ENCODE measurements around the gene SLC19A2. TPM values are rescaled to one million over a fixed set of nuclear protein-coding genes. Genes with fewer than 3 reads are reported as not detected.

Gene SLC19A2
- total and polyA plus RNA-seq, 2 donors (not counting 3 experiments of a cell fraction or from before 2014, with no cell fraction given): 5.2 to 5.4 TPM

GRCh38 chr1:169456029-169456428 lies 29.7 kb downstream of the SLC19A2 start:
- dilution Hi-C loops (cut with MboI; ENCODE audit: extremely low pct_ligation_motif_present, low sequenced_read_pairs): no loop called here
- H3K4me1 ChIP-seq (ENCODE audit: control insufficient read depth, extremely low read depth, insufficient read depth, low read length): peaks cover 3% of the 10 kb centered on the region
- no TSS peak for BruUV-seq (replicated peaks)
- no peak overlapping the region for H2AFZ ChIP-seq (ENCODE audit: low read depth, low read length)
- no peak overlapping the region for H3K4me2 ChIP-seq (ENCODE audit: insufficient read depth, low read length)
- no peaks in the 10 kb centered on the region for H3K27me3 ChIP-seq (ENCODE audit: control insufficient read depth in 2 of 2, insufficient read depth in 2 of 2, low read length in 2 of 2)
- H3K9ac ChIP-seq (replicated peaks; ENCODE audit: extremely low read depth, insufficient read depth, low read length): no peak overlapping the region
- no peak for FAIRE-seq
- ChIA-PET POLR2A (no interaction called here), CTCF (interaction anchor here (1.3 kb wide), 1 partner anchor 90 kb away, joined by 4 read pairs; no protein-coding TSS in a partner anchor)
- DNase-seq (ENCODE audit: low read depth, low spot score): no peak
- no peaks in the 10 kb centered on the region for H4K20me1 ChIP-seq (replicated peaks; ENCODE audit: control insufficient read depth, extremely low read depth, insufficient read depth, low read length)
- H3K79me2 ChIP-seq (ENCODE audit: control insufficient read depth, insufficient read depth, low read length): no peaks in the 10 kb centered on the region
- H3K4me3 ChIP-seq (replicated peaks in 1 of 3; ENCODE audit: insufficient read depth in 1 of 3, low read depth in 1 of 3, low read length in 3 of 3): no peak overlapping the region
- intact Hi-C loops (cut with micrococcal nuclease): no loop called here
- H3K36me3 ChIP-seq (ENCODE audit: control insufficient read depth in 2 of 2, extremely low read depth in 1 of 2, insufficient read depth in 2 of 2, low read length in 2 of 2): no peaks in the 10 kb centered on the region
- H3K27ac ChIP-seq (ENCODE audit: insufficient read depth, low read depth, low read length): no peak overlapping the region
- H3K9me3 ChIP-seq (replicated peaks; ENCODE audit: control insufficient read depth, insufficient read depth, low read length): no peaks in the 10 kb centered on the region
- no peaks in the 10 kb centered on the region for H3K9me1 ChIP-seq (replicated peaks; ENCODE audit: control insufficient read depth, extremely low read depth, insufficient read depth, low read length)
- TF ChIP-seq EZH2 (IDR thresholded peaks at IDR 0.05; ENCODE audit: borderline replicate concordance, low read depth, low read length, severe bottlenecking) (no peak), FOS (IDR thresholded peaks at IDR 0.05; ENCODE audit: borderline replicate concordance, insufficient read depth, low read length) (no peak), GATA2 (IDR thresholded peaks at IDR 0.05; ENCODE audit: insufficient read depth, insufficient read length, low read depth, low read length) (no peak), POLR2AphosphoS5 (IDR thresholded peaks at IDR 0.05; ENCODE audit: insufficient read depth, low read depth, low read length) (no peak), POLR2A (IDR thresholded peaks at IDR 0.05; ENCODE audit: low read depth, low read length) (no peak), JUN (IDR thresholded peaks at IDR 0.05; ENCODE audit: borderline replicate concordance, insufficient read depth, insufficient read length, low read depth) (no peak), MYC (IDR thresholded peaks at IDR 0.05; ENCODE audit: low read depth, low read length) (no peak), CTCF (IDR thresholded peaks at IDR 0.05; ENCODE audit: extremely low read depth in 1 of 2, insufficient read depth in 1 of 2, low read depth in 1 of 2, low read length in 2 of 2) (no peak)
- TF ChIP-seq, protein P1, sequence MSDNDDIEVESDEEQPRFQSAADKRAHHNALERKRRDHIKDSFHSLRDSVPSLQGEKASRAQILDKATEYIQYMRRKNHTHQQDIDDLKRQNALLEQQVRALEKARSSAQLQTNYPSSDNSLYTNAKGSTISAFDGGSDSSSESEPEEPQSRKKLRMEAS (IDR thresholded peaks at IDR 0.05; ENCODE audit: insufficient read depth, insufficient read length): no peak

All from endothelial cell of umbilical vein (primary cell).